ENCODE results near the gene TPX2. TPM values are rescaled to one million over a fixed set of nuclear protein-coding genes. Genes with fewer than 3 reads are reported as not detected.

TPX2 gene
- total RNA-seq, 8 experiments from 2014 or later, result 1.1 to 75.3 (median 6.1) TPM

Other genes with a start within 250 kb of the TPX2 start
- 100 to 1,000 TPM in 3 of 8 experiments, 10 to 100 TPM in 5; 41.7 to 148 (median 90.5) TPM for gene HM13, start 224.8 kb upstream of the TPX2 start, total RNA-seq
- 10 to 100 TPM; 10.0 to 64.5 (median 19.6) TPM for gene ID1, start 134.0 kb upstream of the TPX2 start, total RNA-seq
- not detected for gene COX4I2, start 101.4 kb upstream of the TPX2 start, total RNA-seq
- gene BCL2L1, start 16.4 kb upstream of the TPX2 start, total RNA-seq, result 10 to 100 TPM; 23.8 to 80.9 (median 37.7) TPM
- 1 to 10 TPM in 1 of 8 experiments, under 1 TPM in 7; 0.16 to 1.1 (median 0.51) TPM for gene MYLK2, start 80.1 kb downstream of the TPX2 start, total RNA-seq
- gene FOXS1, start 106.3 kb downstream of the TPX2 start, total RNA-seq, result 10 to 100 TPM in 1 of 8 experiments, 1 to 10 TPM in 2, under 1 TPM in 4, not detected in 1; 0.31 to 35.7 (median 0.64) TPM
- 10 to 100 TPM in 5 of 8 experiments, 1 to 10 TPM in 3; 1.8 to 30.0 (median 14.5) TPM for gene DUSP15, start 131.2 kb downstream of the TPX2 start, total RNA-seq
- gene TTLL9, start 131.3 kb downstream of the TPX2 start, total RNA-seq, result 10 to 100 TPM in 1 of 8 experiments, 1 to 10 TPM in 6, under 1 TPM in 1; 0.76 to 12.0 (median 2.5) TPM
- gene PDRG1, start 212.8 kb downstream of the TPX2 start, total RNA-seq, result 10 to 100 TPM; 16.4 to 46.5 (median 22.2) TPM
- 10 to 100 TPM in 4 of 8 experiments, 1 to 10 TPM in 2, under 1 TPM in 2; 0.13 to 35.6 (median 9.1) TPM for gene XKR7, start 228.9 kb downstream of the TPX2 start, total RNA-seq

All from motor neuron (in vitro differentiated cells).